Parathyroid adenoma (tissue), 2 donors: ENCODE data around the gene CRIM1.

Experiments
- H2AFZ ChIP-seq: fragments of 300-600 bp; sonication (generic); one replicate; pipeline ENCODE4 v1.7.0; 2017; ENCODE audit warnings: antibody characterized with exemption, mild to moderate bottlenecking
- H3K27ac ChIP-seq: fragments of 300-600 bp; sonication (generic); one replicate; pipeline ENCODE4 v1.7.0; 2017
- H3K27me3 ChIP-seq: fragments of 300-600 bp; sonication (generic); one replicate; pipeline ENCODE4 v1.7.0; 2017; ENCODE audit warnings: low read length; ENCODE audit not compliant: control insufficient read depth, insufficient read depth
- H3K36me3 ChIP-seq: fragments of 300-600 bp; sonication (generic); one replicate; pipeline ENCODE4 v1.7.0; 2017; ENCODE audit warnings: low read length; ENCODE audit not compliant: control insufficient read depth, insufficient read depth
- H3K4me1 ChIP-seq: fragments of 300-600 bp; sonication (generic); one replicate; pipeline ENCODE4 v1.7.0; 2017; ENCODE audit warnings: control low read depth
- H3K4me2 ChIP-seq: fragments of 300-600 bp; sonication (generic); one replicate; pipeline ENCODE4 v1.7.0; 2017; ENCODE audit warnings: low read length
- H3K4me3 ChIP-seq: fragments of 300-600 bp; sonication (generic); one replicate; pipeline ENCODE4 v1.7.0; 2017; ENCODE audit warnings: low read depth, low read length
- H3K79me2 ChIP-seq: fragments of 300-600 bp; sonication (generic); one replicate; pipeline ENCODE4 v1.7.0; 2017; ENCODE audit warnings: control low read depth
- H3K9ac ChIP-seq: fragments of 300-600 bp; sonication (generic); one replicate; pipeline ENCODE4 v1.7.0; 2017; ENCODE audit warnings: mild to moderate bottlenecking
- H3K9me3 ChIP-seq: fragments of 300-600 bp; sonication (generic); one replicate; pipeline ENCODE4 v1.7.0; 2017; ENCODE audit warnings: low read length; ENCODE audit not compliant: control insufficient read depth
- CTCF ChIP-seq: fragments of 300-600 bp; sonication (generic); IDR thresholded peaks from one replicate; pipeline ENCODE4 v1.7.0; 2017; ENCODE audit warnings: antibody characterized with exemption, mild to moderate bottlenecking
- donor health status: primary hyperparathyroidism.

The CRIM1 gene

GRCh38 chr2:36582951-36583350 is 227.4 kb downstream of the CRIM1 start:
- H3K27me3 ChIP-seq: no peaks in the 10 kb centered on the region
- H3K79me2 ChIP-seq: no peaks in the 10 kb centered on the region
- H2AFZ ChIP-seq: no peak overlapping the region
- H3K36me3 ChIP-seq: no peaks in the 10 kb centered on the region
- no peak overlapping the region for H3K9ac ChIP-seq
- H3K9me3 ChIP-seq: no peaks in the 10 kb centered on the region
- H3K27ac ChIP-seq: no peak overlapping the region
- no peak for TF ChIP-seq CTCF
- no peak overlapping the region for H3K4me2 ChIP-seq
- H3K4me1 ChIP-seq: no peaks in the 10 kb centered on the region
- no peak overlapping the region for H3K4me3 ChIP-seq

- no peak overlapping the region for H3K4me2 ChIP-seq
- no peak overlapping the region for H3K4me3 ChIP-seq
- H3K9me3 ChIP-seq: no peaks in the 10 kb centered on the region
- H3K27ac ChIP-seq: no peak overlapping the region
- no peak overlapping the region for H2AFZ ChIP-seq
- H3K36me3 ChIP-seq: no peaks in the 10 kb centered on the region
- H3K4me1 ChIP-seq: no peaks in the 10 kb centered on the region
- no peaks in the 10 kb centered on the region for H3K27me3 ChIP-seq
- no peak overlapping the region for H3K9ac ChIP-seq
- H3K79me2 ChIP-seq: no peaks in the 10 kb centered on the region
- no peak for TF ChIP-seq CTCF
Observed at GRCh38 chr2:36584148-36584794, 228.7 kb downstream of the CRIM1 start.

- Histone ChIP-seq H2AFZ (no peak overlapping the region), H3K27me3 (no peaks in the 10 kb centered on the region), H3K9me3 (no peaks in the 10 kb centered on the region), H3K27ac (no peak overlapping the region), H3K4me1 (no peaks in the 10 kb centered on the region), H3K4me3 (no peak overlapping the region), H3K79me2 (no peaks in the 10 kb centered on the region), H3K4me2 (no peak overlapping the region), H3K36me3 (no peaks in the 10 kb centered on the region), H3K9ac (no peak overlapping the region)
- TF ChIP-seq CTCF: no peak
Observed at GRCh38 chr2:36586672-36587071, 231.1 kb downstream of the CRIM1 start.

- no peak overlapping the region for H3K4me2 ChIP-seq
- no peak overlapping the region for H2AFZ ChIP-seq
- no peak for TF ChIP-seq CTCF
- no peaks in the 10 kb centered on the region for H3K9me3 ChIP-seq
- H3K36me3 ChIP-seq: no peaks in the 10 kb centered on the region
- no peaks in the 10 kb centered on the region for H3K79me2 ChIP-seq
- H3K27me3 ChIP-seq: no peaks in the 10 kb centered on the region
- H3K4me3 ChIP-seq: no peak overlapping the region
- no peak overlapping the region for H3K27ac ChIP-seq
- no peak overlapping the region for H3K9ac ChIP-seq
- H3K4me1 ChIP-seq: no peaks in the 10 kb centered on the region
Observed at GRCh38 chr2:36587101-36587500, 231.5 kb downstream of the CRIM1 start.

- H3K9ac ChIP-seq: no peak overlapping the region
- H3K27me3 ChIP-seq: no peaks in the 10 kb centered on the region
- H2AFZ ChIP-seq: no peak overlapping the region
- H3K79me2 ChIP-seq: no peaks in the 10 kb centered on the region
- no peaks in the 10 kb centered on the region for H3K36me3 ChIP-seq
- no peak for TF ChIP-seq CTCF
- H3K4me2 ChIP-seq: no peak overlapping the region
- no peak overlapping the region for H3K27ac ChIP-seq
- no peaks in the 10 kb centered on the region for H3K9me3 ChIP-seq
- no peak overlapping the region for H3K4me3 ChIP-seq
- H3K4me1 ChIP-seq: no peaks in the 10 kb centered on the region
Observed at GRCh38 chr2:36587556-36587955, 232.0 kb downstream of the CRIM1 start.
